ENCODE results near the gene MAP4K3. TPM values are rescaled to one million over a fixed set of nuclear protein-coding genes. Genes with fewer than 3 reads are reported as not detected.

Gene MAP4K3
- total RNA-seq, 2 donors from 2014 or later = 22.2 to 30.9 TPM

DNA sequence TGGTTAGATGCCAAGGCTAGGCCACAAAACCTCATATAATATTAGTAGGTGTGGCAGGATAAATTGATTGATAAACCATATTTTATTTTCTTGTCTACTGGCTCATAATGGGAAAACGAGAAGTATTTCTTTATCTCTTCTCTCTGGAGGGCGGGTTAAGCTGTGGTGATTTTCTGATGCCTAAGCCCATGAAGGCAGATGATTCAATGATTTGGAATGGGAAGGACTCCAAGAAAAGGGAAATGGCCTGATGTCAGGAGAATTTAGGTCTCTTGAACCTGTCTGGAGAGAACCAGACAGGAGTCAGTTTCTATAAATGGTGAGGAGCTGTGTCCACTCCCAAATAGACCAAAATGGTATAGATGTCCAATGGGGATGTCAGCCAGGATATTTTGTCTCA lies 18.7 kb upstream of the MAP4K3 start:
- Histone ChIP-seq H3K27ac (no peak overlapping the region), H3K4me1 (no peaks in the 10 kb centered on the region), H3K27me3 (no peaks in the 10 kb centered on the region), H3K4me3 (no peak overlapping the region), H3K9ac (ENCODE audit: low read depth in 2 of 2, low read length in 2 of 2) (no peak overlapping the region), H3K9me3 (no peaks in the 10 kb centered on the region), H3K36me3 (no peaks in the 10 kb centered on the region)
- intact Hi-C loops (cut with DNase I) = no loop called here
- TF ChIP-seq, protein P1, sequence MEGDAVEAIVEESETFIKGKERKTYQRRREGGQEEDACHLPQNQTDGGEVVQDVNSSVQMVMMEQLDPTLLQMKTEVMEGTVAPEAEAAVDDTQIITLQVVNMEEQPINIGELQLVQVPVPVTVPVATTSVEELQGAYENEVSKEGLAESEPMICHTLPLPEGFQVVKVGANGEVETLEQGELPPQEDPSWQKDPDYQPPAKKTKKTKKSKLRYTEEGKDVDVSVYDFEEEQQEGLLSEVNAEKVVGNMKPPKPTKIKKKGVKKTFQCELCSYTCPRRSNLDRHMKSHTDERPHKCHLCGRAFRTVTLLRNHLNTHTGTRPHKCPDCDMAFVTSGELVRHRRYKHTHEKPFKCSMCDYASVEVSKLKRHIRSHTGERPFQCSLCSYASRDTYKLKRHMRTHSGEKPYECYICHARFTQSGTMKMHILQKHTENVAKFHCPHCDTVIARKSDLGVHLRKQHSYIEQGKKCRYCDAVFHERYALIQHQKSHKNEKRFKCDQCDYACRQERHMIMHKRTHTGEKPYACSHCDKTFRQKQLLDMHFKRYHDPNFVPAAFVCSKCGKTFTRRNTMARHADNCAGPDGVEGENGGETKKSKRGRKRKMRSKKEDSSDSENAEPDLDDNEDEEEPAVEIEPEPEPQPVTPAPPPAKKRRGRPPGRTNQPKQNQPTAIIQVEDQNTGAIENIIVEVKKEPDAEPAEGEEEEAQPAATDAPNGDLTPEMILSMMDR (IDR thresholded peaks at IDR 0.05) = no peak
- DNase-seq = no peak

DNA sequence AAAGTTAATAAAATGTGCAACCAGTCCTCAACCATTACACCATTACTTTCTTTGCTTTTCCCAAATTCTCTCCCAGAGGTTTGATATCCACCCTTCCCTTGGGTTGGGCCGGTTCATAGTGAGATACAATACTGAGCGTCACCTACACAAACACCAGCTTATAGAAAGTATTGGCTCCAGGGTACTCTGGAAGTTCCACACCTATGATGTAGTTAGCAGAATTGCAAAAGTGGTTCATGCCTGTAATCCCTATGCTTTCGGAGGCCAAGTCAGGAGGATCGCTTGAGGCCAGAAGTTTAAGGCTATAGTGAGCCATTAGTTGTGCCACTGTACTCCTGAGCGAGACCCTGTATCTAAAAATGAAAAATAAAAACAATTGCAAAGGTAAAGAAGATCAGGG lies 15.3 kb upstream of the MAP4K3 start:
- no peak for DNase-seq
- Histone ChIP-seq H3K4me3 (no peak overlapping the region), H3K27me3 (no peaks in the 10 kb centered on the region), H3K9me3 (no peaks in the 10 kb centered on the region), H3K27ac (no peak overlapping the region), H3K4me1 (no peaks in the 10 kb centered on the region), H3K36me3 (no peaks in the 10 kb centered on the region), H3K9ac (ENCODE audit: low read depth in 2 of 2, low read length in 2 of 2) (no peak overlapping the region)
- TF ChIP-seq, protein P1 (IDR thresholded peaks at IDR 0.05) = no peak
- intact Hi-C loops (cut with DNase I) = no loop called here

DNA sequence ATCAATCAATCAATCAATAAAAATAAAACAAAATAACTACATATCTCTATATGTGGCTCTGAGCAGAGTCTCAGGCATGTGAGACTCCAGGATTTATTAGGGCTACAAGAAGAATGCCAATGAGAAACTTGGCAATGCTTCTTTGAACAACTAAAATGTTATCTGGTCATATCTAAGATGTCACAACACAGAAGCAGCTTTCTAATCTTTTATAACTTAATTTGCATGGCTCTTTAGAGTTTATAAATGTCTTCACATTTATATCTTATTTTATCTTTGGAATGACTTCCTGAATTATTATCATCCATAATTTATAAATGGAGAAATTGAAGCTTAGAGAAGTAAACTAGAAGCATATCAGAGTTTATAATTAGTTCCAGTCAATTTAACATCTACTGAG lies 14.9 kb upstream of the MAP4K3 start:
- no peaks in the 10 kb centered on the region for H3K9me3 ChIP-seq
- DNase-seq = no peak
- TF ChIP-seq, protein P1 (IDR thresholded peaks at IDR 0.05) = no peak
- no peaks in the 10 kb centered on the region for H3K36me3 ChIP-seq
- H3K27ac ChIP-seq = no peak overlapping the region
- intact Hi-C loops (cut with DNase I) = no loop called here
- no peak overlapping the region for H3K9ac ChIP-seq (ENCODE audit: low read depth in 2 of 2, low read length in 2 of 2)
- no peak overlapping the region for H3K4me3 ChIP-seq
- H3K4me1 ChIP-seq = no peaks in the 10 kb centered on the region
- no peaks in the 10 kb centered on the region for H3K27me3 ChIP-seq

DNA sequence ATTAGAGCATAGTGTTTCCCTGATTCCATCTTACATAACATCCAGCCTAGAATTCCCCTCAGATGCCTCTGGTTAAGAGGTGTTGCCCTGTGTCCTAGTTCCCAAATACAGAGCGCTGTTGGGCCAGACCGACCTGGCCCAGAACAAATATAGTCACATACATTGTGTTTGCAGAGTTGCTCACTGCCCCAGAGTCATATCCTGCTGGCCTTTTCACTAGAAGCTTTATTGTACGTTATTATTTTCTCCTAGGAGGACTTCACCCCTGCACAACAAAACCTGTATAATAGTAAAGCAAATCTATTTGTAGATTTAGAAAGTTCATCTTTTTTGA lies 11.1 kb upstream of the MAP4K3 start:
- Histone ChIP-seq H3K27me3 (no peaks in the 10 kb centered on the region), H3K9ac (ENCODE audit: low read depth in 2 of 2, low read length in 2 of 2) (no peak overlapping the region), H3K27ac (no peak overlapping the region), H3K36me3 (no peaks in the 10 kb centered on the region), H3K4me3 (no peak overlapping the region), H3K4me1 (no peaks in the 10 kb centered on the region), H3K9me3 (no peaks in the 10 kb centered on the region)
- intact Hi-C loops (cut with DNase I) = no loop called here
- TF ChIP-seq, protein P1 (IDR thresholded peaks at IDR 0.05) = no peak
- DNase-seq = no peak

DNA sequence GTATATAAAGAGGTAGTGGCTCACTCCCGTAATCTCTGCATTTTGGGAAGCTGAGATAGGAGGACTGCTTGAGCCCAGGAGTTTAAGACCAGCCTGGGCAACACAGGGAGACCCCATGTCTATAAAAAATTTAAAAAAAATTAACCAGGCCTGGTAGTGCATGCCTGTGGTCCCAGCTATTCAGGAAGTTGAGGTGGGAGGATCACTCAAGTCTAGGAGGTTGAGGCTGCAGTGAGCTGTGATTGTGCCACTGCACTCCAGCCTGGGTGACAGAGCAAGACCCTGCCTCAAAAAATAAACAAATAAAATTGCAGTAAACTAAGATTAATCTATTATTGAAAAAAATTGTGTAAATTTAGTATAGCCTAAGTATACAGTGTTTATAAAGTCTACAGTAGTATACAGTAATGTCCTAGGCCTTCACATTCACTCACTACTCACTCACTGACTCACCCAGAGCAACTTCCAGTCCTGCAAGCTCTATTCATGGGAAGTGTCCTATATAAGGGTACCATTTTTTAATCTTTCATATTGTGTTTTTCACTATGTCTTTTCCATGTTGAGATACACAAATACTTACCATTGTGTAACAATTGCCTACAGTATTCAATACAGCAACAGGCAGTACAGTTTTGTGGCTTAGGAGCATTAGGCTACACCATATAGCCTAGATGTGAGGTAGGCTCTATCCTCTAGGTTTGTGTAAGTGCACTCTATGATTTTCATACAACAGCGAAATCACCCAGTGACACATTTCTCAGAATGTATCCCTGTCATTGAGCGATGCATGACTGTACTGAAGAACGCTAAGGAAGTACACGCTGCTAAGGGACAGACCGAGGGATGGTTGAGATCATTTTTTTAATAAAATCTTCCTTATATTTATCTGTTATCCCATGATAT lies 10.4 kb upstream of the MAP4K3 start:
- no peaks in the 10 kb centered on the region for H3K9me3 ChIP-seq
- H3K27ac ChIP-seq = no peak overlapping the region
- no peak for DNase-seq
- intact Hi-C loops (cut with DNase I) = no loop called here
- no peaks in the 10 kb centered on the region for H3K27me3 ChIP-seq
- no peak overlapping the region for H3K4me3 ChIP-seq
- no peaks in the 10 kb centered on the region for H3K4me1 ChIP-seq
- TF ChIP-seq, protein P1 (IDR thresholded peaks at IDR 0.05) = no peak
- H3K36me3 ChIP-seq = no peaks in the 10 kb centered on the region
- no peak overlapping the region for H3K9ac ChIP-seq (ENCODE audit: low read depth in 2 of 2, low read length in 2 of 2)

Measured in colonic mucosa (tissue), 4 donors.